SK-N-MC (cell line): ENCODE data around the gene VIPR2.

Source experiments
- EZH2 ChIP-seq: fragments of 200-600 bp; sonication (generic); IDR thresholded peaks from one replicate; pipeline ENCODE4 v1.6.1; 2017; ENCODE audit warnings: antibody characterized with exemption
- POLR2AphosphoS5 ChIP-seq: IDR thresholded peaks from 2 replicates; pipeline ENCODE4 v1.6.1; 2012; ENCODE audit warnings: mild to moderate bottlenecking, low read depth, low read length, borderline replicate concordance

DNA sequence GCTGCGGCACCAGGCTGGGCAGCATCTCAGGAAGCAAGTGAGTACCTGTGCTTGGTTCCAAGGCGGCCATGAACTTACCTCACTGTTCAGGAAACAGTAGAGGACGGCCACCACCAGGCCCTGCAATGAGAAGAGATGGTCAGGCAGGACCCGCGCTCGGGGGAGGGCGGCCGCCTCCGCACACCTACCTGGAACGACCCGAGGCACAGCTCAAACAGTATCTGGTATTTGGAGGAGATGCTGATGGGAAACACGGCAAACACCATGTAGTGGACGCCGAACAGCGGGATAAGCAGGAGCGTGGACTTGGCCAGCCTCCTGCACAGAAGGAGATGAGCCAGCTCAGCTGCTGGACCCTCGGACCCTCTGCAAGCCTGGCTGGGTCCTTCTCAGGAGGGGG is 112.9 kb downstream of the VIPR2 start:
- TF ChIP-seq EZH2 (no peak), POLR2AphosphoS5 (no peak)
